MM.1S (cell line): ENCODE results near the gene CBX6.

Experiments used
- DNase-seq: peaks from one replicate; pipeline ENCODE4 v3.0.0-alpha.2; 2015
- H2AFZ ChIP-seq: fragments of 300-600 bp; sonication (generic); 2 replicates; pipeline ENCODE4 v1.6.0; 2016; ENCODE audit warnings: antibody characterized with exemption, low read length
- H3F3A ChIP-seq: fragments of 300-600 bp; sonication (generic); 2 replicates; pipeline ENCODE4 v1.6.1; 2016; ENCODE audit warnings: mild to moderate bottlenecking, antibody characterized with exemption, low read length, moderate library complexity, mixed read lengths; ENCODE audit not compliant: insufficient read depth
- H3K27ac ChIP-seq: fragments of 300-600 bp; sonication (generic); 2 replicates; pipeline ENCODE4 v1.5.1; 2016; ENCODE audit warnings: mild to moderate bottlenecking, low read length
- H3K27me3 ChIP-seq: fragments of 300-600 bp; sonication (generic); replicated peaks from 2 replicates; pipeline ENCODE4 v1.6.0; 2016; ENCODE audit warnings: low read length; ENCODE audit not compliant: insufficient read depth
- H3K36me3 ChIP-seq: fragments of 300-600 bp; sonication (generic); replicated peaks from 2 replicates; pipeline ENCODE4 v1.6.1; 2016; ENCODE audit warnings: mild to moderate bottlenecking, low read length, mixed read lengths; ENCODE audit not compliant: insufficient read depth
- H3K4me1 ChIP-seq: fragments of 300-600 bp; sonication (generic); 2 replicates; pipeline ENCODE4 v1.6.1; 2016; ENCODE audit warnings: low read length, mixed read lengths
- H3K4me2 ChIP-seq: fragments of 300-600 bp; sonication (generic); 2 replicates; pipeline ENCODE4 v1.6.0; 2016; ENCODE audit warnings: low read depth, low read length
- H3K4me3 ChIP-seq: fragments of 300-600 bp; sonication (generic); 2 replicates; pipeline ENCODE4 v1.5.1; 2016; ENCODE audit warnings: low read length, mixed read lengths
- H3K79me2 ChIP-seq: fragments of 300-600 bp; sonication (generic); 2 replicates; pipeline ENCODE4 v1.6.1; 2016; ENCODE audit warnings: mixed run types, low read length, mixed read lengths
- H3K9ac ChIP-seq: fragments of 300-600 bp; sonication (generic); 2 replicates; pipeline ENCODE4 v1.6.1; 2016; ENCODE audit warnings: low read length, mixed read lengths
- H3K9me2 ChIP-seq: fragments of 300-600 bp; sonication (generic); replicated peaks from 2 replicates; pipeline ENCODE4 v1.6.1; 2016; ENCODE audit warnings: mild to moderate bottlenecking, low read length, mixed read lengths; ENCODE audit not compliant: insufficient read depth
- H3K9me3 ChIP-seq: fragments of 300-600 bp; sonication (generic); replicated peaks from 2 replicates; pipeline ENCODE4 v1.6.1; 2016; ENCODE audit warnings: mild to moderate bottlenecking, low read length, mixed read lengths; ENCODE audit not compliant: insufficient read depth
- H4K20me1 ChIP-seq: fragments of 300-600 bp; sonication (generic); 2 replicates; pipeline ENCODE4 v1.6.1; 2016; ENCODE audit warnings: mild to moderate bottlenecking, low read length, moderate library complexity, mixed read lengths; ENCODE audit not compliant: insufficient read depth
- CTCF ChIP-seq: fragments of 300-600 bp; sonication (generic); IDR thresholded peaks from 2 replicates; pipeline ENCODE4 v1.5.1; 2016; ENCODE audit warnings: antibody characterized with exemption, low read length, mixed read lengths
- EZH2 ChIP-seq: fragments of 300-600 bp; sonication (generic); optimal IDR thresholded peaks from 2 replicates; pipeline ENCODE3; 2017; ENCODE audit warnings: low read depth, mild to moderate bottlenecking, antibody characterized with exemption, low read length, mixed read lengths
- EZH2phosphoT487 ChIP-seq: fragments of 300-600 bp; sonication (generic); IDR thresholded peaks from 2 replicates; pipeline ENCODE4 v1.6.1; 2018; ENCODE audit warnings: antibody characterized with exemption, low read length

Gene CBX6

GRCh38 chr22:38865201-38866023 is 6.6 kb downstream of the CBX6 start:
- Histone ChIP-seq H4K20me1 (peaks cover 29% of the 10 kb centered on the region), H3K27ac (no peak overlapping the region), H3K27me3 (no peaks in the 10 kb centered on the region), H3K9me3 (no peaks in the 10 kb centered on the region), H3K36me3 (peaks cover 10% of the 10 kb centered on the region), H3F3A (peaks cover 43% of the 10 kb centered on the region), H3K79me2 (peaks cover 39% of the 10 kb centered on the region), H3K4me2 (no peak overlapping the region), H3K4me3 (no peak overlapping the region), H3K9ac (no peak overlapping the region), H2AFZ (no peak overlapping the region), H3K9me2 (no peaks in the 10 kb centered on the region), H3K4me1 (peaks cover 12% of the 10 kb centered on the region)
- no peak for DNase-seq
- TF ChIP-seq CTCF: no peak
- no peak for TF ChIP-seq EZH2phosphoT487
- TF ChIP-seq EZH2: no peak

- H3K4me2 ChIP-seq: no peak overlapping the region
- no peak for DNase-seq
- H4K20me1 ChIP-seq: peaks cover 29% of the 10 kb centered on the region
- H3K9me2 ChIP-seq: no peaks in the 10 kb centered on the region
- no peak overlapping the region for H2AFZ ChIP-seq
- peaks cover 31% of the 10 kb centered on the region for H3K79me2 ChIP-seq
- peaks cover 10% of the 10 kb centered on the region for H3K36me3 ChIP-seq
- peaks cover 6% of the 10 kb centered on the region for H3K4me1 ChIP-seq
- H3F3A ChIP-seq: peaks cover 35% of the 10 kb centered on the region
- H3K27me3 ChIP-seq: no peaks in the 10 kb centered on the region
- no peak for TF ChIP-seq EZH2phosphoT487
- TF ChIP-seq EZH2: no peak
- TF ChIP-seq CTCF: no peak
- H3K4me3 ChIP-seq: no peak overlapping the region
- no peak overlapping the region for H3K27ac ChIP-seq
- H3K9ac ChIP-seq: no peak overlapping the region
- no peaks in the 10 kb centered on the region for H3K9me3 ChIP-seq
Observed at GRCh38 chr22:38864361-38865191, 7.4 kb downstream of the CBX6 start.

- no peak overlapping the region for H3K9ac ChIP-seq
- H3F3A ChIP-seq: peaks cover 35% of the 10 kb centered on the region
- H3K9me3 ChIP-seq: no peaks in the 10 kb centered on the region
- H3K9me2 ChIP-seq: no peaks in the 10 kb centered on the region
- no peaks in the 10 kb centered on the region for H3K4me1 ChIP-seq
- no peak overlapping the region for H3K4me2 ChIP-seq
- no peak for DNase-seq
- no peaks in the 10 kb centered on the region for H3K27me3 ChIP-seq
- TF ChIP-seq CTCF (no peak), EZH2 (no peak), EZH2phosphoT487 (no peak)
- H2AFZ ChIP-seq: no peak overlapping the region
- H3K4me3 ChIP-seq: no peak overlapping the region
- H3K27ac ChIP-seq: no peak overlapping the region
- H3K79me2 ChIP-seq: peaks cover 21% of the 10 kb centered on the region
- H4K20me1 ChIP-seq: peaks cover 29% of the 10 kb centered on the region
- peaks cover 7% of the 10 kb centered on the region for H3K36me3 ChIP-seq
Observed at GRCh38 chr22:38863531-38864131, 8.4 kb downstream of the CBX6 start.
